Left colon (tissue), 2 donors: ENCODE data around the gene CDY2A. TPM values are rescaled to one million over a fixed set of nuclear protein-coding genes. Genes with fewer than 3 reads are reported as not detected.
"Not testable (repeated sequence)": the region's sequence is repeated elsewhere in the genome, so short reads cannot be mapped to it uniquely, and the experiment has no call there.

Experiments used
- ATAC-seq: fragments of 200-7000 bp; cut with Tn5 transposase; one replicate; pipeline ENCODE4 v1.9.1; 2020; ENCODE audit warnings: mild to moderate bottlenecking, moderate library complexity
- DNase-seq, 2 donors: peaks; one replicate each; pipeline ENCODE4 v3.0.0-alpha.2; 2020
- intact Hi-C, 2 donors: fragments of 100-400 bp; cut with DNase I in 1 of 2; cut with micrococcal nuclease in 1 of 2; formaldehyde crosslinking; loops; one replicate each; pipeline versions ENCODE4 v1.11.2 to v1.14.0; 2022; cut with DNase I, micrococcal nuclease
- long read RNA-seq: library from polyadenylated mRNA; unstranded; transcript quantifications from one replicate; pipeline ENCODE4 v2.0.0, GENCODE V29; 2021
- total RNA-seq, 2 donors: library from RNA; stranded (reverse); fragmentation: NEBNext Ultra II Directional; extraction: Animal tissue kit (Norgen Biotek cat#: 25700); gene quantifications; one replicate each; pipeline ENCODE4 v1.2.1, GENCODE V29; 2021
- donor health status: DM: no; HTN: no; CAD: no.
- donor health status: DM: yes; HTN: yes; CAD: no.

The CDY2A gene, protein sequence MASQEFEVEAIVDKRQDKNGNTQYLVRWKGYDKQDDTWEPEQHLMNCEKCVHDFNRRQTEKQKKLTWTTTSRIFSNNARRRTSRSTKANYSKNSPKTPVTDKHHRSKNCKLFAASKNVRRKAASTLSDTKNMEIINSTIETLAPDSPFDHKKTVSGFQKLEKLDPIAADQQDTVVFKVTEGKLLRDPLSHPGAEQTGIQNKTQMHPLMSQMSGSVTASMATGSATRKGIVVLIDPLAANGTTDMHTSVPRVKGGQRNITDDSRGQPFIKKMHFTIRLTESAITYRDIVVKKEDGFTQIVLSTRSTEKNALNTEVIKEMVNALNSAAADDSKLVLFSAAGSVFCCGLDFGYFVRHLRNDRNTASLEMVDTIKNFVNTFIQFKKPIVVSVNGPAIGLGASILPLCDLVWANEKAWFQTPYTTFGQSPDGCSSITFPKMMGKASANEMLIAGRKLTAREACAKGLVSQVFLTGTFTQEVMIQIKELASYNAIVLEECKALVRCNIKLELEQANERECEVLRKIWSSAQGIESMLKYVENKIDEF
- not detected for total RNA-seq
- long read RNA-seq = 0 reads

DNA sequence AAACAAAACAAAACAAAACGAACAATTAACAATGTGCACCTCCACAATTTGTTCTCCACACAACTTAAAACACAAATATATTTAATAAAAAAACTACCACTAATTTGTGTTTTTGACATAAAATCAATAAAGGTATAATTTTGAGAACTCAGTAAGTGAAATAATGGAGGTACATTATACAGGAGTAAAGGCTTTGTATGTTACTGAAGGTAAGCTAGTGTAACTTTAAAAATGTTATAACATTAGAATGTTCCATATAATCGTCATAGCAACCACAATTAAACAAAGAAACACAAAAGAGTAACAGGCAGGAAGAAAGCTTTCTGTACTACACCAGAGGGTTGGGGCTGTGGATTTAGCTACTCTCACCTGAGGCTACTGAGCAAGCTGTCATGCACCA, at the start of gene CDY2A:
Gene CDY2A (plus strand): TSS at position 301 of the 400 bp plus-strand sequence. CDS start 328 bp downstream, outside the sequence.
- DNase-seq, intact Hi-C loops, ATAC-seq: not testable (repeated sequence)

DNA sequence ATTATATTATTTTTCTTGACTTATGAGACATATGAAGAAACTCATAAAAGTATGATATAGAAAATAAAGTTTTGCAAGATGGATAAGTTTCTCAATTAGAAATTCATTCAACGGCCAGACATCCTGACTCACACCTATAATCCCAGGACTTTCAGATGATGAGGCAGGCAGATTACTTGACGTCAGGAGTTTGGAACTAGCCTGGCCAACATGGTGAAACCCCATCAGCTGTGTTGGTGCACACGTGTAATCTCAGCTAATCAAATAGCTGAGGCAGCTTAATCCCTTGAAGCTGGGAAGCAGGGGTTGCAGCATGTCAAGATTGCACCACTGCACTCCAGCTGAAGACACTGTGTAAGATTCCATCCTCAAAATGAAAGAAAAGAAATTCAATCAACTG, 28.0 kb upstream of the CDY2A start:
- ATAC-seq, DNase-seq, intact Hi-C loops: not testable (repeated sequence)

GRCh38 chrY:17998266-17998665, 27.3 kb upstream of the CDY2A start:
- intact Hi-C loops = not testable (repeated sequence)

GRCh38 chrY:18023897-18024296, 1.7 kb upstream of the CDY2A start:
- DNase-seq, ATAC-seq, intact Hi-C loops: not testable (repeated sequence)

More at GRCh38 chrY:17998266-17998665, 27.3 kb upstream of the CDY2A start:
- DNase-seq, ATAC-seq: not testable (repeated sequence)

DNA sequence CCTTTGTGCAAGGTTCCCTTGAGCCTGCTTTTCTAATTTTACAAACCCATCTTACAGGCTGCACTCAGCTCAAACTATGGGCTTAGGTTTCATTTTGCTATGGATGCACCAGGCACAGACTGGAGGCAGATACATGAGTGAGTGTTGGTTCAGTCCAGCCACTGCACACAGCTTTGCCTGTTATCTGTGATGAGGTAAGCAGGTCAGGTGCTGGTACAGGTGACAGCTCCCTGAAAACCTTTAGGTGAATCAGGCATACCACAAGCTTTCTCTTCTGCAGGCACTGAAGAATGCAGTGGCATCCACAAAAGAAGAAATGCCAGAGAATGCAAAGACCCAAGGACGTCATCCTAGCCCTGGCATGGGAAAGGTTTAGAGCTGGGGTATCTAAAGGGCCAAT, 3.3 kb downstream of the CDY2A start:
- ATAC-seq, intact Hi-C loops, DNase-seq: not testable (repeated sequence)

- ATAC-seq, intact Hi-C loops, DNase-seq: not testable (repeated sequence)
These were observed 4.6 kb downstream of the CDY2A start for GRCh38 chrY:18030178-18030577.

- DNase-seq, intact Hi-C loops, ATAC-seq: not testable (repeated sequence)
These were observed 8.7 kb downstream of the CDY2A start for GRCh38 chrY:18034100-18034814.

DNA sequence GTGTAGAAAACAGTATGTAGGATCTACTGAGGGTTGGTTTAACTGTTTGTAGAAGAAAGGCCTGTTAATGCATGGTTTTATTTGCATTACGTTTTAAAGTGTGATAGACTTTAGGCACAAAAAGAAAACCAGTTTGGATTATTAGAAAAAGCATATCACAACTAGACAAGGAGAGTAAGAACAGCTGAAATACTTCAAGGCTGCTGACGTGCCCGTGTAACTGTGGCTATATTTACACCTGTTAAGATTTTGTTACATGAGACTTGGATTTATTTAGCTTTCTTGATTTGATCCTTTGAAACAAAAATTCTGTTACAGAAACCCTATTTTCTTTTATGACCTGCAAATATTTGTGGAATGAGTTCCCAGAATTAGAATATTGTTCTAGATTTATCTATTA, 9.3 kb downstream of the CDY2A start:
- ATAC-seq, DNase-seq, intact Hi-C loops: not testable (repeated sequence)

GRCh38 chrY:18044990-18045389, 19.4 kb downstream of the CDY2A start:
- intact Hi-C loops, ATAC-seq: not testable (repeated sequence)

GRCh38 chrY:18048149-18049040, 22.8 kb downstream of the CDY2A start:
- DNase-seq, ATAC-seq, intact Hi-C loops: not testable (repeated sequence)

More at GRCh38 chrY:18044990-18045389, 19.4 kb downstream of the CDY2A start:
- DNase-seq = not testable (repeated sequence)

- DNase-seq, intact Hi-C loops, ATAC-seq: not testable (repeated sequence)
These were observed 23.5 kb downstream of the CDY2A start for GRCh38 chrY:18049061-18049460.

GRCh38 chrY:18056473-18056872, 30.9 kb downstream of the CDY2A start:
- DNase-seq, ATAC-seq, intact Hi-C loops: not testable (repeated sequence)

DNA sequence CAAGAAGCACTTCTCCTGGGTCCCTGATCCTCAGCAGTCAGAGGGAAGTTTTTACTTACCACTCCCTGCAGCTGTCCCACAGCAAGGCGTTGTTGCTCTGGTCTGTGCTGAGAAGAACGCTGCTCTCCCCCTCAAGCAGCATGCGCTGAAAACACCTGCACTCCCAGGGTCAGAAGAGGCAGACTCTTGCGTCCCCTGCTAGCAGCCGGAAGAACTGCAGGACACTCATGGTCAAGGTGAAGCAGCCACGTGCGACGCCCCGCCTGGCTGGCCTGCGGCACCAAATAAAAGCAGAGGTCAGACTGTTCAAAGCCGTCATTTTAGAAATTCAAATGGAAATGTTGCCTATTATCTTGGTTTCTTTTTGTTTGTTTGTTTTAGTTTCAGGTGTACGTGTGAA, 47.9 kb downstream of the CDY2A start:
- DNase-seq, ATAC-seq, intact Hi-C loops: not testable (repeated sequence)

Other genes with a start within 250 kb of the CDY2A start
- not detected for gene CDY2B, start 145.6 kb upstream of the CDY2A start, total RNA-seq